Stimulated activated CD4-positive, alpha-beta T cell treated with anti-CD3 and anti-CD28 coated beads, Interleukin-15, amount 100 ng/mL, for 1 hour (primary cell): ENCODE measurements around the gene TAPBPL.
"Not testable (repeated sequence)": the region's sequence is repeated elsewhere in the genome, so short reads cannot be mapped to it uniquely, and the experiment has no call there.

Source experiments
- DNase-seq, 2 donors: peaks; one replicate each; pipeline ENCODE4 v3.0.0-alpha.2; 2020; ENCODE audit warnings: low read depth in 1 of 2, low spot score in 1 of 2

Gene TAPBPL

GRCh38 chr12:6489449-6489848, 37.6 kb downstream of the TAPBPL start:
- no peak for DNase-seq

DNA sequence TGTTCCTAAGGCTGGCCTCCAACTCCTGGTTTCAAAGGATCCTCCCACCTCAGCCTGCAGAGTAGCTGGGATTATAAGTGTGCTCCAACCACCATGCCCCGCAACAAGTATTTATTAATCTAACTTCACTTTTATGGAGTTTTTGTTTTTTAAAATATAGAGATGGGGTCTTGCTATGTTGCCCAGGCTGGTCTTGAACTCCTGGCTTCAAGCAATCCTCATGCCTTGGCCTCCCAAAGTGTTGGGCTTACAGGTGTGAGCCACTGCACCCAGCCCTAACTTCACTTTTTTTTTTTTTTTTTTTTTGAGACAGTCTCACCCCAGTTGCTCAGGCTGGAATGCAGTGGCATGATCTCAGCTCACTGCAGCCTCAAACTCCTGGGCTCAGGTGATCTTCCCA, 38.8 kb downstream of the TAPBPL start:
- not testable (repeated sequence) for DNase-seq

- DNase-seq, result peak; percentile 95 to 98
Observed at GRCh38 chr12:6492838-6493496, 41.1 kb downstream of the TAPBPL start, which contains the start of gene MRPL51. TSS of gene MRPL51 (minus strand) at chr12:6493262. CDS start at chr12:6493136, 126 bp downstream.

GRCh38 chr12:6493497-6494257, 41.8 kb downstream of the TAPBPL start, which contains the start of gene NCAPD2:
TSS of gene NCAPD2 (plus strand) at chr12:6494102. CDS start at chr12:6495099, 997 bp downstream.
- DNase-seq, result peak; percentile 85 to 90

GRCh38 chr12:6494258-6494743, 42.5 kb downstream of the TAPBPL start:
- DNase-seq, result no peak

DNA sequence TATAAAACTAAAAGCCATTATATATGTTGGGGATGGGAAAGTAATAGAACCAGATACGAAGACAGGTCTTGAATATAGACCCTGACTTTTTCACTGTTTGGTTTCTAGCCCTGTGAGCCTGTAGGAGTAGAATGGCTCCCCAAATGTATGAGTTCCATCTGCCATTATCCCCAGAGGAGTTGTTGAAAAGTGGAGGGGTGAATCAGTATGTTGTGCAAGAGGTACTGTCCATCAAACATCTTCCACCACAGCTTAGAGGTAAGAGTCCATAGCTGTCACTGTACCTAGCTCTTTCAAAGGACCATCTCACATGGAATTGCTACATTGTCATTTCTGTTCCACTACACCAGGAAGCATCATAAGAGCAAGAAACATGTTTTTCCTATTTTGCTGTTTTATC, 43.1 kb downstream of the TAPBPL start:
- DNase-seq, result no peak

DNA sequence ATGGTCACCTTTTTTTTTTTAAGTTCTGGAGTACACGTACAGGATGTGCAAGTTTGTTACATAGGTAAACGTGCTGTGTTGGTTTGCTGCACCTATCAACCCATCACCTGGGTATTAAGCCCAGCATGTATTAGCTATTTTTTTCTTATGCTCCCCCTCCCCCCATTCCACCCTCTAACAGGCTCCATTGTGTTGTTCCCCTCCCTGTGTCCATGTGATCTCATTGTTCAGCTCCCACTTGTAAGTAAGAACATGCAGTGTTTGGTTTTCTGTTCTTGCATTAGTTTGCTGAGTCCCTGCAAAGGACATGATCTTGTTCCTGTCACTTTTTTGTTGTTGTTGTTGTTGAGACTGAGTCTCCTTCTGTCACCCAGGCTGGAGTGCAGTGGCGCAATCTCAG, 45.4 kb downstream of the TAPBPL start:
- DNase-seq, result not testable (repeated sequence)

GRCh38 chr12:6500466-6500865, 48.6 kb downstream of the TAPBPL start:
- DNase-seq, result no peak

DNA sequence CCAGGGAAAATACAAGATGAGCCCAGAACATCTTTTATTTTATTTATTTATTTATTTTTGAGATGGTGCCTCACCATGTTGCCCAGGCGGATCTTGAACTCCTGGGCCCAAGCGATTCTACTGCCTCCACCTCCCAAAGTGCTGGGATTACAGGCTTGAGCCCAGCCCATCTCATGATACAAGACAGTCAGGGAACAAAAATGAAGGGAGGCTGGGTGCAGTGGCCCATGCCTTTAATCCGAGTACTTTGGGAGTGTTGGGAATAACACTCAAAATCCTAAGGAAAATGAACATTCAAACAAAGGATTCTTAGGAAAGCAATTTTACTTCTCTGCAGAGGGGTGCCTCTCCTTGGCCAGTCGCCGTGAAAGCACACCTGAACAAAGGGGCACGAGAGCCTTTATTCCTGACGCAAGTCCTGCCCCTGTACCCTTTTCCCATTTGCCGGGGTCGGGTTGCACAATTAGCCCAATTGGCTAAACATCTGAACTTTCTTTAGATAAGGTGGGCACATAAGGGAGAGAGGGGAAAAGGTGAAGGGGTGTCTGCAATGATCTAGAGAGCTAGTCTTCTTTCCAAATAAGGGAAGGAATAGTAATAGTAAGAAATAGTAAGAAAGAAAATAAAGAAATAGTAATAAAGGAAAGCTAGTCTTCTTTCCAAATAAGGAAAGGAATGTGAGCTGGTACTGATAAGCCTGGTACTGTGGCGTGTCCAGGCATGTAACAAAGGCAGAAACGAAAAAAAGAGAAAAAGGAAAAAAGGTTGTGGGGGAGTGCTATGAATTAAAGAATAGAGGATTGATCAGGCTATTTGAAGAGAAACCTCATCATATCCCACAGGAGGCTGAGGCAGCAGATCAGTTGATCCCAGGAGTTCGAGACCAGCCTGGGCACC, 55.5 kb downstream of the TAPBPL start:
- no peak for DNase-seq

DNA sequence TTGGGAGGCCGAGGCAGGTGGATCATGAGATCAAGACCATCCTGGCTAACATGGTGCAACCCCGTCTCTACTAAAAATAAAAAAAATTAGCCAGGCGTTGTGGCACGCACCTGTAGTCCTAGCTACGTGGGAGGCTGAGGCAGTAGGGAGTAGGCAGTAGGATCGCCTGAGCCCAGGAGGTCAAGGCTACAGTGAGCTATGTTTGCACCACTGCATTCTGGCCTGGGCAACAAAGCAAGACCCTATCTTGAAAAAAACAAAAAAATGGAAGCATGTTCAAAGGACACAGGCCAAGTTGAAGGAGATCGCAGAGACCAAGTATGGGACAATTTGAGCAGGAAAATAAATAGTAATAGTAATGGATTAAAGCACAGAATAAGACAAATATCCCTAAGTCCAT, 56.2 kb downstream of the TAPBPL start:
- DNase-seq, result no peak
